PC-9 (cell line): ENCODE results near the gene VPS4A.

ENCODE experiments used
- EZH2 ChIP-seq: fragments of 200-600 bp; sonication (generic); IDR thresholded peaks from 2 replicates; pipeline ENCODE4 v1.8.0; 2017; ENCODE audit warnings: antibody characterized with exemption, low read depth
- TF ChIP-seq, protein P1 (sequence below): fragments of 200-600 bp; sonication (generic); conservative IDR thresholded peaks from 2 replicates; pipeline ENCODE4 v1.6.1; 2017; ENCODE audit warnings: mixed run types, antibody characterized with exemption, mild to moderate bottlenecking, moderate library complexity

DNA sequence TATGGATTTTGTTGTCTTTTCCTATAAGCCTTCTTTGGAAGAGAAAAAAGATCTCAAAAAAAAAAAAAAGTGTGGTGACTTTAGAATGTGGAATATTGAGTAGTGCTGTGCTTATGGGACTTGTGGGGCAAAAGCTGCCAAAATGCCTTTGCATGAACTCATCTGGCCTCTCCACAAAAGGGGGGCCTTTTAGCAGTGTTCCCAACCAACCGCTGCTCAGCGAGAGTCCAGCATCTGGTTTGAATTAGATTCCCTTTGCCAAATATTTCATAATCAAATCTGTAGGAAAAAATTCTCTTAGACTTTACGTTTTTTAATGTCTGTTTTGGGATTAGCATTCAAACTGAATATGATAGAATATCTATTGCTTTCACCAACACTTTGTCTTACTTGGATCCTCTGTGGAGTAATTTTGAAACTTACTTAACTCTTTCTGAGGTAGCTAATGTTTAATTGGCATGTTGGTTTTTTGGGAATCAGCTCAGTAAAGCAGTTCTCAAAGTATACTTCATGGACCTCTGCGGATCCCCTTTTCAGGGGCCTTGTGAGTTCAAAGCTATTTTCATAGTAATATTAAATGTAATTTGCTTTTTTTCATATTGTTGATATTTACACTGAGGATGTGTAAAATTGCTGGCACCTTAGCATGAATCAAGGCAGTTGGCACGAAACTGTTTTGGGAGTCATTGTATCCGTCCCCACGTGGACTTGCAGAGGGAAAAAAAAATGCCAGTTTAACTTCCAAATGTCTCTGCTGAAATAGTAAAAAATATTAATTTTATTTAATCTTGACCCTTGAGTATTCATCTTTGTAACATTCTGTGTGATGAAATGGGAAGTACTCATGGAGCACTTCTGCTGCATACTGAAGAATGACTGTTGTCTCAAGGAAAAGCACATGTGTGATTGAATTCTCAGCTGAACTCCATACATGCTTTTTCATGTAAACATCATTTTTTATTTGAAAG is 34.7 kb upstream of the VPS4A start:
- TF ChIP-seq EZH2 = no peak
- TF ChIP-seq, protein P1, sequence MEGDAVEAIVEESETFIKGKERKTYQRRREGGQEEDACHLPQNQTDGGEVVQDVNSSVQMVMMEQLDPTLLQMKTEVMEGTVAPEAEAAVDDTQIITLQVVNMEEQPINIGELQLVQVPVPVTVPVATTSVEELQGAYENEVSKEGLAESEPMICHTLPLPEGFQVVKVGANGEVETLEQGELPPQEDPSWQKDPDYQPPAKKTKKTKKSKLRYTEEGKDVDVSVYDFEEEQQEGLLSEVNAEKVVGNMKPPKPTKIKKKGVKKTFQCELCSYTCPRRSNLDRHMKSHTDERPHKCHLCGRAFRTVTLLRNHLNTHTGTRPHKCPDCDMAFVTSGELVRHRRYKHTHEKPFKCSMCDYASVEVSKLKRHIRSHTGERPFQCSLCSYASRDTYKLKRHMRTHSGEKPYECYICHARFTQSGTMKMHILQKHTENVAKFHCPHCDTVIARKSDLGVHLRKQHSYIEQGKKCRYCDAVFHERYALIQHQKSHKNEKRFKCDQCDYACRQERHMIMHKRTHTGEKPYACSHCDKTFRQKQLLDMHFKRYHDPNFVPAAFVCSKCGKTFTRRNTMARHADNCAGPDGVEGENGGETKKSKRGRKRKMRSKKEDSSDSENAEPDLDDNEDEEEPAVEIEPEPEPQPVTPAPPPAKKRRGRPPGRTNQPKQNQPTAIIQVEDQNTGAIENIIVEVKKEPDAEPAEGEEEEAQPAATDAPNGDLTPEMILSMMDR = no peak
